Measurements from ENCODE around the gene CD180.

GRCh38 chr5:67214707-67215447 lies 18.3 kb upstream of the CD180 start:
- TF ChIP-seq, protein P1, sequence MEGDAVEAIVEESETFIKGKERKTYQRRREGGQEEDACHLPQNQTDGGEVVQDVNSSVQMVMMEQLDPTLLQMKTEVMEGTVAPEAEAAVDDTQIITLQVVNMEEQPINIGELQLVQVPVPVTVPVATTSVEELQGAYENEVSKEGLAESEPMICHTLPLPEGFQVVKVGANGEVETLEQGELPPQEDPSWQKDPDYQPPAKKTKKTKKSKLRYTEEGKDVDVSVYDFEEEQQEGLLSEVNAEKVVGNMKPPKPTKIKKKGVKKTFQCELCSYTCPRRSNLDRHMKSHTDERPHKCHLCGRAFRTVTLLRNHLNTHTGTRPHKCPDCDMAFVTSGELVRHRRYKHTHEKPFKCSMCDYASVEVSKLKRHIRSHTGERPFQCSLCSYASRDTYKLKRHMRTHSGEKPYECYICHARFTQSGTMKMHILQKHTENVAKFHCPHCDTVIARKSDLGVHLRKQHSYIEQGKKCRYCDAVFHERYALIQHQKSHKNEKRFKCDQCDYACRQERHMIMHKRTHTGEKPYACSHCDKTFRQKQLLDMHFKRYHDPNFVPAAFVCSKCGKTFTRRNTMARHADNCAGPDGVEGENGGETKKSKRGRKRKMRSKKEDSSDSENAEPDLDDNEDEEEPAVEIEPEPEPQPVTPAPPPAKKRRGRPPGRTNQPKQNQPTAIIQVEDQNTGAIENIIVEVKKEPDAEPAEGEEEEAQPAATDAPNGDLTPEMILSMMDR (IDR thresholded peaks at IDR 0.05; ENCODE audit: low read depth, low read length) = no peak
- TF ChIP-seq, protein P2, sequence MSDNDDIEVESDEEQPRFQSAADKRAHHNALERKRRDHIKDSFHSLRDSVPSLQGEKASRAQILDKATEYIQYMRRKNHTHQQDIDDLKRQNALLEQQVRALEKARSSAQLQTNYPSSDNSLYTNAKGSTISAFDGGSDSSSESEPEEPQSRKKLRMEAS (IDR thresholded peaks at IDR 0.05; ENCODE audit: low read depth, low read length) = no peak
